HG03175 (cell line): ENCODE data around the gene PLEKHG7.
A peak's percentile ranks its signal among the peaks of the same experiment; 100 is the strongest.
"Not testable (repeated sequence)": the region's sequence is repeated elsewhere in the genome, so short reads cannot be mapped to it uniquely, and the experiment has no call there.

ENCODE experiments used
- ATAC-seq: cut with Tn5 transposase; IDR thresholded peaks from one replicate; pipeline ENCODE4 v1.9.1; 2021; ENCODE audit warnings: mild to moderate bottlenecking, moderate library complexity; ENCODE audit not compliant: unreplicated experiment

The PLEKHG7 gene

DNA sequence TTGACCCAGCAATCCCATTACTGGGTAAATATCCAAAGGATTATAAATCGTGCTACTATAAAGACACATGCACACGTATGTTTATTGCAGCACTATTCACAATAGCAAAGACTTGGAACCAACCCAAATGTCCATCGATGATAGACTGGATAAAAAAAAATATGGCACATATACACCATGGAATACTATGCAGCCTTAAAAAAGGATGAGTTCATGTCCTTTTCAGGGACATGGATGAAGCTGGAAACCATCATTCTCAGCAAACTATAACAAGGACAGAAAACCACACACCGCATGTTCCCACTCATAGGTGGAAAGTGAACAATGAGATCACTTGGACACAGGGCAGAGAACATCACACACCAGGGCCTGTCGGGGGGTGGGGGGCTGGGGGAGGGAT lies 91.6 kb downstream of the PLEKHG7 start:
- not testable (repeated sequence) for ATAC-seq

DNA sequence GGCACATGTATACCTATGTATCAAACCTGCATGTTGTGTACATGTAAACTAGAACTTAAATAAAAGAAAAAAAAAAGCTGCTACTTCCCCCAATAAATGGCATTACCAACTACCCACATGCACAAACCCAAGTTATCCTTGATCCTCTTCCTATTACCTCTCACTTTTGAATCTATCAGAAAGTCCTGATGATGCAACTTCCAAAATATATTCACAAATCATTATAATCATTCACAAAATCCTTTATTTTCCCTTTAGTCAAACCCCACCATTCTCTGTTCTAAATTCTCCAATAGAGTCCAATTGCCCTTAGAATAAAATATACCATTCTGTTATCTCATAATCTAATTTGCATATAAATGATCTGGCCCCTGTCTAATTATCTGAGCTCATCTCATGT lies 92.0 kb downstream of the PLEKHG7 start:
- no peak for ATAC-seq

DNA sequence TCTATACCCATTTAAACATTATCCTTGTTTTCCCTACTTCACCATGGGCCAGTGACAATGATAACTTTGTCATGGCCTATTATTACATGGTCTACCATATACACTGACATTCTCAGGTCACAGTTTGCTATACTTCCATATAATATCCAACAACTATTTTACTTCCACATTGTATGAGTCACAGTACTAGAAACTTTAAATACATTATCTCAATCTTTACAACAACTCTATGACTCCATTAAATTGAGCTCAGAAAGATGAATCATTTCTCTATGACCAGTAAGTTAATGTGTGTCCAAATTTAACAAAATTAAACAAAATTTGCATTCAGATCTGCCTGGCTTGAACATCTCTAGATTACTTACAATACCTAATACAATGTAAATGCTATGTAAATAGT lies 93.9 kb downstream of the PLEKHG7 start:
- no peak for ATAC-seq

DNA sequence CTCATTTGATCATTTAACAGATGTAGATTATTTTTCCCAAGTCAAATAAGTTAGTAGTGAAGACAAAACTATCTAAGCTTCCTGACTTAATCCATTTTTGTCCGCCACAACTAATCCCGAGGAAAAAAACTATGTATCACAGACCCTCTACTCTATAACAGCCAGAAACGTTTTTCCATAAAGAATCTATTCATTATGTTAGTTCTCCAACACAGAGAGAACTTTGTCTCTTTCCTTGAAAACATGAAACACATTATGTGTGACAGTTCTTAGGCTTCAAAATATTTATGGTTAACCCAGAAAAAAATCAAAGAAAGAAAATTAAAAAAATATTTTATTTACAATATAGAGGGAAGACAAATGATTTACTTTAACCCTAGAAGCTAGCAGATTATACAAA lies 100.1 kb downstream of the PLEKHG7 start:
- no peak for ATAC-seq

DNA sequence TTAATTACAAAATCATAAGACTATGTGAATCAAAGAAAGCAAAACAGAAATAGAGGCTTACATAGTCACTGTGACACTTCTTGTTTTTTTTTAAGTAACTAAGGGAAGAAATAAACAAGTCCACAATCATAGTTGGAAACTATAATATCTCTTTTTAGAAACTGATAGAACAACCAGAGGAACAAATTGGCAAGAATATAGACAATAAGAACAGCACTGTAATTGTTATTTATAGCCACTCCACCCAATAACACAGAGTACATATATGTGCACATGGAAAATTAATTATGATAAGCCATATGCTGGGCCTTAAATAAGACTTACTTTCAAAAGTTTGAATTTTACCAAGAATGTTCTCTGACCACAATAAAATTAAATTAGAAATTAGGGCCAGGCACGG lies 101.1 kb downstream of the PLEKHG7 start:
- ATAC-seq = no peak

DNA sequence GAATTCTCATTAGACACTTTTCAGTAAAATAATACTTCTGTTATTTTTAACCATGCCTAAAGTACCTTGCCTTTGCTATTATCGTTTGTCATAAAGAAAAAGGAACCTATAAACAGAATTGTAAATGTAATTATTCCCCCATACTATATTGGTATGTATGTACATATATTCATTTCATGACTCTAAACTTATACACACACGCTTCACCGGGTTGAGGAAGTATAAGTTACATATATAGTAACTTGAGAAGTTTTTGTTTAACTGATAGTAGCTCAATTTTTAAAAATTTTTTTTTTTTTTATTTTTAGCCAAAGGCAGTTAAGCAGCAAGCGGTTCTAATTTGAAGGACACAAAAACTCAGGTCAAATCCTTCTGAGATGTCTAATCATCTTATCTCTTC lies 107.6 kb downstream of the PLEKHG7 start:
- ATAC-seq = peak; percentile 82

DNA sequence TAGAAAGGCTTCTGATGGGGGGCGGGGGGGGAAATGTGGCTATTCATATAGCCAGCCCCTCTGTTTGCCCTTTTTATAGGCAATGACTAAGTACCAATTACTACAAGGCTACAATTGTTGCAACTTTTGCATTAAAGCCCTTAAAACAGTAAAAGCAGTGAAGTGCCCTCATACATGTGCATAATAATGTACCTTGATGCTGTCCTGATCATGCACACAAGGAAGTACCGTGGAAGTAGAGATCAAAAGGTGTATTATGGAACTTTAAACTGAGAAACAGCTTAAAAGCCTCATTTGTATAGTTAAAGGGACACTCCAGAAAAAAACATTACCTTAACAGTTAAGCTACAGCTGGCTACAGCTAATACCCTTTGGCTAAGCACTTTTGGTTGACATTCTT lies 111.8 kb downstream of the PLEKHG7 start:
- no peak for ATAC-seq

DNA sequence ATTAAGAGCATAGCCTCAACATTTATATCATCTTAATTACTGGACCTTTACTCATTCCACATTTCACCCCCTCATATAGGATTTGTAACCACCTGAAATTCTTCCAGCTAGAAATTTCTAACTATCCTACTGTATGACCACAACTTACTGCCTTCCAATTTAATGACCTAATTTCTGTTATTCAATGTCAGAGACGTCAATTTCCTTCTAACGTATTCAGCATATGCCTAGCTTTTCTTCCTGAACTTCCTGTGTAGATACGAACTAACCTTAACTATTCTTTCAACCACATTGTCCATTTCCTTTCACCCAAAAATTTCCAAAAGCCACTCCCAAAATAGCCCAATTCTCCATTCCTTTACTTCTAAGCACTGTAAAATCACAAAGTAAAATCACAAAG lies 118.4 kb downstream of the PLEKHG7 start:
- ATAC-seq = no peak
